Mammary epithelial cell (primary cell): Measurements from ENCODE around the gene PDGFC.

Source experiments
- CTCF ChIP-seq, 2 donors: IDR thresholded peaks in 1 of 2; conservative IDR thresholded peaks in 1 of 2; 2 replicates each; pipeline ENCODE4 v1.5.1; 2011 to 2012; ENCODE audit warnings: inconsistent platforms in 2 of 2, low read length in 2 of 2, mild to moderate bottlenecking in 2 of 2, control low read depth in 1 of 2, low read depth in 1 of 2; ENCODE audit not compliant: insufficient read depth in 1 of 2; ENCODE audit errors: extremely low read depth in 1 of 2
- EZH2 ChIP-seq: IDR thresholded peaks from 2 replicates; pipeline ENCODE4 v1.6.1; 2012; ENCODE audit warnings: low read length, inconsistent platforms, borderline replicate concordance

DNA sequence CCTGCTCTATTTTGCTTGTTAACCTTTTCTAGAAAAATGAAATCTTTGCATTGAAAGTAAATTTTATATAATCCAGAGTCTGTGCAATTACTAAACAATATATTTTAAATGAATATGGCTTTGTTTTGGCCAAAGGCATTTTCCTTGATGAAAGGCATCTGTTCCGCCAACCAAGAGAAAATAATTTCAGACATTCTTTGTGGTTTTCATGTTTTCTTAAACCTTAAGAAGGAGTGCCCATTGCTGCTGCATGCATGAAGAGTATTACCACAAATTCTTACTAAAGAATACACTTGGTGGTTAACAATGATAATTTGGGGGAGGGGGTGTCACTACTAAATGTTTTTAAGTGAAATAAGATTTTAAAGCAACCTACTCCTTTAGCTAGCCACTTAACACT, 2.7 kb upstream of the PDGFC start:
- TF ChIP-seq CTCF (conservative IDR thresholded peaks at IDR 0.05 in 1 of 2, IDR thresholded peaks at IDR 0.05 in 1 of 2; ENCODE audit: extremely low read depth in 1 of 2, insufficient read depth in 1 of 2, low read depth in 1 of 2, low read length in 2 of 2) (no peak), EZH2 (no peak)
